Skeletal muscle tissue (tissue), 4 donors: ENCODE data around the gene SERPINA5. TPM values are rescaled to one million over a fixed set of nuclear protein-coding genes. Genes with fewer than 3 reads are reported as not detected.

Experiments used
- H3K27ac ChIP-seq: one replicate; pipeline ENCODE4 v1.7.0; 2013; ENCODE audit warnings: mild to moderate bottlenecking, low read depth, low read length, inconsistent platforms
- H3K27me3 ChIP-seq, 3 donors: one replicate each; pipeline ENCODE4 v1.7.0; 2013; ENCODE audit warnings: low read length in 3 of 3; ENCODE audit not compliant: control insufficient read depth in 3 of 3, insufficient read depth in 3 of 3
- H3K36me3 ChIP-seq, 3 donors: one replicate each; pipeline ENCODE4 v1.7.0; 2013; ENCODE audit warnings: low read length in 3 of 3; ENCODE audit not compliant: control insufficient read depth in 3 of 3, insufficient read depth in 3 of 3
- H3K4me1 ChIP-seq, 3 donors: one replicate each; pipeline ENCODE4 v1.7.0; 2013; ENCODE audit warnings: low read length in 3 of 3, mild to moderate bottlenecking in 3 of 3; ENCODE audit not compliant: control insufficient read depth in 3 of 3, insufficient read depth in 3 of 3
- H3K4me3 ChIP-seq, 3 donors: one replicate each; pipeline ENCODE4 v1.7.0; 2013; ENCODE audit warnings: low read length in 3 of 3
- H3K9ac ChIP-seq, 3 donors: one replicate each; pipeline ENCODE4 v1.7.0; 2013; ENCODE audit warnings: low read length in 3 of 3, mild to moderate bottlenecking in 3 of 3, moderate library complexity in 2 of 3, low read depth in 1 of 3
- H3K9me3 ChIP-seq, 3 donors: one replicate each; pipeline ENCODE4 v1.7.0; 2013; ENCODE audit warnings: low read length in 3 of 3; ENCODE audit not compliant: control insufficient read depth in 3 of 3
- total RNA-seq: library from RNA; depleted of rRNA; stranded (reverse); fragments of >200 nt; gene quantifications from one replicate; pipeline ENCODE4 v1.2.3, GENCODE V29; 2014
- donor health status: Osteomylitis.

The SERPINA5 gene
- total RNA-seq, 1 donor from 2014 or later = 0.52 TPM

- Histone ChIP-seq H3K4me1 (no peaks in the 10 kb centered on the region), H3K36me3 (no peaks in the 10 kb centered on the region), H3K9ac (no peak overlapping the region)
These were observed 38.1 kb downstream of the SERPINA5 start for GRCh38 chr14:94619297-94619696.

GRCh38 chr14:94620597-94620996, 39.4 kb downstream of the SERPINA5 start:
- Histone ChIP-seq H3K27me3 (peaks cover 0 to 6% (median 5%) of the 10 kb centered on the region in 3 donors), H3K4me3 (no peak overlapping the region), H3K9me3 (peaks cover 7 to 16% (median 13%) of the 10 kb centered on the region in 3 donors), H3K36me3 (no peaks in the 10 kb centered on the region), H3K9ac (no peak overlapping the region), H3K27ac (no peak overlapping the region), H3K4me1 (no peaks in the 10 kb centered on the region)

More at GRCh38 chr14:94619297-94619696, 38.1 kb downstream of the SERPINA5 start:
- Histone ChIP-seq H3K27me3 (peaks cover 0 to 6% (median 5%) of the 10 kb centered on the region in 3 donors), H3K27ac (no peak overlapping the region), H3K4me3 (no peak overlapping the region), H3K9me3 (peaks cover 7 to 16% (median 13%) of the 10 kb centered on the region in 3 donors)

GRCh38 chr14:94621358-94622134, 40.3 kb downstream of the SERPINA5 start:
- H3K4me1 ChIP-seq = no peaks in the 10 kb centered on the region
- H3K4me3 ChIP-seq = no peak overlapping the region
- H3K36me3 ChIP-seq = no peaks in the 10 kb centered on the region
- no peak overlapping the region for H3K9ac ChIP-seq
- no peak overlapping the region for H3K27ac ChIP-seq
- H3K9me3 ChIP-seq = peaks cover 7 to 16% (median 13%) of the 10 kb centered on the region in 3 donors
- peaks cover 0 to 6% (median 5%) of the 10 kb centered on the region in 3 donors for H3K27me3 ChIP-seq

- Histone ChIP-seq H3K27me3 (peaks cover 0 to 6% (median 5%) of the 10 kb centered on the region in 3 donors), H3K4me1 (no peaks in the 10 kb centered on the region), H3K9me3 (peaks cover 7 to 11% (median 10%) of the 10 kb centered on the region in 3 donors), H3K36me3 (no peaks in the 10 kb centered on the region), H3K9ac (no peak overlapping the region), H3K4me3 (no peak overlapping the region), H3K27ac (no peak overlapping the region)
These were observed 41.6 kb downstream of the SERPINA5 start for GRCh38 chr14:94622653-94623421.

GRCh38 chr14:94623422-94623809, 42.2 kb downstream of the SERPINA5 start:
- Histone ChIP-seq H3K4me3 (no peak overlapping the region), H3K27me3 (peaks cover 0 to 6% (median 5%) of the 10 kb centered on the region in 3 donors), H3K36me3 (no peaks in the 10 kb centered on the region), H3K27ac (no peak overlapping the region), H3K4me1 (no peaks in the 10 kb centered on the region), H3K9me3 (peaks cover 3 to 5% (median 4%) of the 10 kb centered on the region in 3 donors), H3K9ac (no peak overlapping the region)

GRCh38 chr14:94623856-94624499, 42.8 kb downstream of the SERPINA5 start:
- Histone ChIP-seq H3K27ac (no peak overlapping the region), H3K4me3 (no peak overlapping the region), H3K27me3 (peaks cover 0 to 6% (median 5%) of the 10 kb centered on the region in 3 donors), H3K9me3 (peaks cover 0 to 1% (median 1%) of the 10 kb centered on the region in 3 donors), H3K36me3 (no peaks in the 10 kb centered on the region), H3K9ac (no peak overlapping the region), H3K4me1 (no peaks in the 10 kb centered on the region)

- Histone ChIP-seq H3K36me3 (no peaks in the 10 kb centered on the region), H3K27me3 (peaks cover 0 to 6% (median 5%) of the 10 kb centered on the region in 3 donors), H3K9ac (no peak overlapping the region), H3K9me3 (no peaks in the 10 kb centered on the region), H3K4me1 (no peaks in the 10 kb centered on the region), H3K27ac (no peak overlapping the region), H3K4me3 (no peak overlapping the region)
These were observed 43.5 kb downstream of the SERPINA5 start for GRCh38 chr14:94624537-94625352.

- Histone ChIP-seq H3K4me1 (no peaks in the 10 kb centered on the region), H3K27ac (no peak overlapping the region), H3K9me3 (no peaks in the 10 kb centered on the region), H3K4me3 (no peak overlapping the region), H3K36me3 (no peaks in the 10 kb centered on the region), H3K9ac (no peak overlapping the region), H3K27me3 (peaks cover 0 to 6% (median 5%) of the 10 kb centered on the region in 3 donors)
These were observed 44.1 kb downstream of the SERPINA5 start for GRCh38 chr14:94625353-94625635.

GRCh38 chr14:94628578-94628977, 47.4 kb downstream of the SERPINA5 start:
- no peak overlapping the region for H3K4me3 ChIP-seq
- no peaks in the 10 kb centered on the region for H3K36me3 ChIP-seq
- H3K27ac ChIP-seq = no peak overlapping the region
- peaks cover 1 to 11% (median 3%) of the 10 kb centered on the region in 3 donors for H3K27me3 ChIP-seq
- H3K9ac ChIP-seq = no peak overlapping the region
- H3K4me1 ChIP-seq = no peaks in the 10 kb centered on the region
- H3K9me3 ChIP-seq = no peaks in the 10 kb centered on the region
